H7 (cell line): Measurements from ENCODE around the gene CNTNAP2. TPM values are rescaled to one million over a fixed set of nuclear protein-coding genes. Genes with fewer than 3 reads are reported as not detected.

ENCODE experiments used
- DNase-seq: peaks from one replicate; pipeline ENCODE4 v3.0.0; 2012
- H3K27me3 ChIP-seq: 2 replicates; pipeline ENCODE4 v1.6.0; 2011; ENCODE audit warnings: mild to moderate bottlenecking, low read length; ENCODE audit not compliant: control insufficient read depth, insufficient read depth
- H3K36me3 ChIP-seq: replicated peaks from 2 replicates; pipeline ENCODE4 v1.5.1; 2011; ENCODE audit warnings: low read length; ENCODE audit not compliant: control insufficient read depth, insufficient read depth
- H3K4me3 ChIP-seq: 2 replicates; pipeline ENCODE4 v1.5.1; 2011; ENCODE audit warnings: low read depth, mild to moderate bottlenecking, control low read depth, low read length, moderate library complexity; ENCODE audit not compliant: insufficient read depth
- total RNA-seq: library from RNA; depleted of rRNA; stranded (reverse); fragments of >200 nt; shearing (Covaris generic); gene quantifications from 2 replicates; pipeline ENCODE4 v1.2.3, GENCODE V29; 2014

CNTNAP2 gene
- total RNA-seq, 1 experiment from 2014 or later: 109 TPM

DNA sequence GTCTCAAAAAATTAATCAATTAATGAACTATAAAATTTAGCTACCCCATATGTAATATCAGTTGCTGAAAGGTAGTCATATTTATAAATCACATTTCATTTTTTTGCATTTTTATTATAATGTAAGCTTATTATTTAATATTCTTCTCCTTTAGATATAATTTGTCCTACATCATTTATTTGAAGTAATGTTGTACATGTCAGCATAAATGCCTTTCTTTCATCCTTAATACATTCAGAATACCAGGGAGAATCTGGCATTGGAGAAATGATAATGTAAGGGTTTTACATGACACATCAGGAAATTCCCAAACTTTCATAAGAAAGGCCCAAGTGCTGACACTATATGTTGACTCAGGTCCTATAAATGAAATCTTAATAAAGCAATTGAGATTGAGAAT lies 742.1 kb downstream of the CNTNAP2 start:
- no peak for DNase-seq
- no peak overlapping the region for H3K4me3 ChIP-seq
- no peaks in the 10 kb centered on the region for H3K27me3 ChIP-seq
- H3K36me3 ChIP-seq: no peaks in the 10 kb centered on the region

DNA sequence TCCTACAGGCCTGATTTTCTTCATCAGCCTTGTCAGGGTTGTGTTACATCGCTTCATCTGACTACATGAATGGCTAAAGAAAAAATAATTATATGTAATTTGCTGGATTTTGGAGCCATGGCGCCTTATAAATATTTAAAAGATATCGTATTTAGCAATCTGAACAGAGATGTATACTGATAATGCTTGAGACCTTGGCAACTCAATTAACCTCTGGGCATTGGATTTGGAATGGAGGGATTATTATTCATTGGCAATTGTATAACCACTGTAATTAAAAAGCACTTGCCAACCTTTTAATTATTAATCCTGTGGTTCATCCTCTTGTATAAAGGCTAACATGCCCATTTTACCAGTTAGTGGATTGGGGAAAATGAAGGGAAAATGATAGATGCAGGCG lies 745.1 kb downstream of the CNTNAP2 start:
- Histone ChIP-seq H3K4me3 (no peak overlapping the region), H3K27me3 (no peaks in the 10 kb centered on the region), H3K36me3 (no peaks in the 10 kb centered on the region)
- no peak for DNase-seq

- no peak for DNase-seq
- H3K36me3 ChIP-seq: no peaks in the 10 kb centered on the region
- H3K27me3 ChIP-seq: no peaks in the 10 kb centered on the region
- no peak overlapping the region for H3K4me3 ChIP-seq
Measured at GRCh38 chr7:146862415-146862814, 745.8 kb downstream of the CNTNAP2 start.

DNA sequence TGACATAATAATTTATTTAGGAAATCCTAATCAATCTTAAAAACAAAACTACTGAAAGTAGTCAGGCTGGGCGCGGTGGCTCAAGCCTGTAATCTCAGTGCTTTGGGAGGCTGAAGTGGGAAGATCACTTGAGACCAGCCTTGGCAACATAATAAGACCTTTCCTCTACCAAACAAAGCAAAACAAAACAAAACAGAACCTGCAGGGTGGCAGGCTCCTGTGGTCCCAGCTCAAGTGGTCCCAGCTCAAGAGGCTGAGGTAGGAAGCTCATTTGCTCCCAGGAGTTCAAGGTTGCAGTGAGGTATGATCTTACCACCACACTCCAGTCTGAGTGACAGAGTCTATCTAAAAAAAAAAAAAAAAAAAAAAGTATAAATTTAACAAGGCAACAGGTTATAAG lies 748.0 kb downstream of the CNTNAP2 start:
- Histone ChIP-seq H3K27me3 (no peaks in the 10 kb centered on the region), H3K4me3 (no peak overlapping the region), H3K36me3 (no peaks in the 10 kb centered on the region)
- DNase-seq: no peak

GRCh38 chr7:146865696-146866095 lies 749.1 kb downstream of the CNTNAP2 start:
- DNase-seq: no peak
- Histone ChIP-seq H3K36me3 (no peaks in the 10 kb centered on the region), H3K27me3 (no peaks in the 10 kb centered on the region), H3K4me3 (no peak overlapping the region)

GRCh38 chr7:146874722-146875121 lies 758.1 kb downstream of the CNTNAP2 start:
- no peak overlapping the region for H3K4me3 ChIP-seq
- H3K36me3 ChIP-seq: no peaks in the 10 kb centered on the region
- no peaks in the 10 kb centered on the region for H3K27me3 ChIP-seq
- DNase-seq: no peak

- no peak for DNase-seq
- no peak overlapping the region for H3K4me3 ChIP-seq
- no peaks in the 10 kb centered on the region for H3K27me3 ChIP-seq
- no peaks in the 10 kb centered on the region for H3K36me3 ChIP-seq
Measured at GRCh38 chr7:146875237-146875785, 758.7 kb downstream of the CNTNAP2 start.

GRCh38 chr7:146875981-146876380 lies 759.4 kb downstream of the CNTNAP2 start:
- Histone ChIP-seq H3K36me3 (no peaks in the 10 kb centered on the region), H3K4me3 (no peak overlapping the region), H3K27me3 (no peaks in the 10 kb centered on the region)
- no peak for DNase-seq

GRCh38 chr7:146876411-146876810 lies 759.8 kb downstream of the CNTNAP2 start:
- DNase-seq: no peak
- Histone ChIP-seq H3K4me3 (no peak overlapping the region), H3K27me3 (no peaks in the 10 kb centered on the region), H3K36me3 (no peaks in the 10 kb centered on the region)

GRCh38 chr7:146878901-146879300 lies 762.3 kb downstream of the CNTNAP2 start:
- no peak for DNase-seq
- H3K36me3 ChIP-seq: no peaks in the 10 kb centered on the region
- no peak overlapping the region for H3K4me3 ChIP-seq
- no peaks in the 10 kb centered on the region for H3K27me3 ChIP-seq

DNA sequence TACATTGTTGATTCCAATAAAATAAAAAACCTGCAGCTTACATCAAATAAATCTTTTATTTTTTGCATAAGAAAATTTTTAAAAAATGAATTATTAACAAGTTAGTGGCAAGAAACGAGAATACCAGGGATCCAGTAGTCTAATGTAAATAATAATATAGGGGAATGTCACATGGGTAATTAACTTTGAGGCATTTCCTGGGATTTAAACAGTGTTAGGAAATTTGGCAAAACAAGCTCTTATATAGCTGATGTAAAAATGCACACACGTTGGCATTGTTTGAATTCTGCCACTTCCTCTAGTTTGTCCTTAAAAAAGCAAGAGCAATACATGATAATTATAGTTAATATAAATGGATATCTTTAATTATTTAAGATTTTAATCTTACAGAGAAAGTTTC lies 768.6 kb downstream of the CNTNAP2 start:
- Histone ChIP-seq H3K4me3 (no peak overlapping the region), H3K36me3 (no peaks in the 10 kb centered on the region), H3K27me3 (no peaks in the 10 kb centered on the region)
- DNase-seq: no peak

GRCh38 chr7:146889806-146890555 lies 773.4 kb downstream of the CNTNAP2 start:
- Histone ChIP-seq H3K36me3 (no peaks in the 10 kb centered on the region), H3K27me3 (no peaks in the 10 kb centered on the region), H3K4me3 (no peak overlapping the region)
- DNase-seq: no peak

DNA sequence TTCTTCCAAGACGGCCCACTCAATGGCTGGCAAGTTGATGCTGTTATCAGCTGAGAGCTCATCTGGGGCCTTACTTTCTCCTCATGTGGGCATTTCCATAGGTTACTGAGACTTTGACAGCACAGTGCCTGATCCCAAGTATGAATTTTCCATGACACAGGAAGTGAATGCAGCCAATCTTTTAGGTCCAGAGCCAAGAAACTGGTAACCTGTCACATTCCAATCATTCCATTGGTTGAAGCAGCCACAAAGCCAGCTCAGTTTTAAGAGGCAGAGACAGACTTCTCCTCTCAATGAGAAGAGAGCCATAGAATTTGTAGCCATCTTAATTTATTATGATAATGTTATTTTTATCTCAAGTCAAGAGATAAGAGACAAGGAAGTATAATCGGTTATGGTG lies 775.5 kb downstream of the CNTNAP2 start:
- no peak for DNase-seq
- no peak overlapping the region for H3K4me3 ChIP-seq
- no peaks in the 10 kb centered on the region for H3K27me3 ChIP-seq
- H3K36me3 ChIP-seq: no peaks in the 10 kb centered on the region

DNA sequence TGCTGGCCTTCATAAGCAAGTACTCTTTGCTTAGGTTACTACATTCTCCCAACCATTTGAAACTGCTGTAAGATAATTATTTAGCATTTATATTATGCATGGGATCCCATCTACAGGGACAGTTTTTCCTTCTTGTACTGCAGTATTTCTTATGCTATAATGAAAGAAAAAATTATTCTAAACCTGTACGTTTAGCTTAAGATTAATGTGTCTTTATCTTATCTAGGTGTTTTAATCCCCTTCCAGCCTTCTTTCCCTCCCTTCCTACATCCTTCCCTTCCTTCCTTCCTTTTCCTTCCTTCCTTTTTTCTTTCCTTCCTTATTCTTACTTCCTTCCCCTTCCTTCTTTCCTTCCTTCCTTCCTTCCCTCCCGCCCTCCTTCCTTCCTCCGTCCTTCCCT lies 778.3 kb downstream of the CNTNAP2 start:
- H3K36me3 ChIP-seq: no peaks in the 10 kb centered on the region

GRCh38 chr7:146902266-146902665 lies 785.7 kb downstream of the CNTNAP2 start:
- no peaks in the 10 kb centered on the region for H3K27me3 ChIP-seq
- no peaks in the 10 kb centered on the region for H3K36me3 ChIP-seq
- no peak overlapping the region for H3K4me3 ChIP-seq
- no peak for DNase-seq

More for the DNA sequence above, 778.3 kb downstream of the CNTNAP2 start:
- no peaks in the 10 kb centered on the region for H3K27me3 ChIP-seq
- no peak for DNase-seq
- no peak overlapping the region for H3K4me3 ChIP-seq
